Activated T-cell treated with anti-CD3 and anti-CD28 coated beads for 24 hours (primary cell): ENCODE measurements around the gene SOWAHA.

Experiments
- DNase-seq: peaks from one replicate; pipeline ENCODE4 v3.0.0-alpha.2; 2020; ENCODE audit warnings: low read depth

The SOWAHA gene

GRCh38 chr5:132812781-132813598 lies at the start of gene SOWAHA:
Gene SOWAHA (plus strand): TSS chr5:132813302. CDS start chr5:132813622, 320 bp downstream.
- no peak for DNase-seq

- DNase-seq, result no peak
Measured at GRCh38 chr5:132764051-132764450, 49.1 kb upstream of the SOWAHA start.

- no peak for DNase-seq
Measured at GRCh38 chr5:132764671-132765238, 48.3 kb upstream of the SOWAHA start.

- DNase-seq, result no peak
Measured at GRCh38 chr5:132765311-132766019, 47.6 kb upstream of the SOWAHA start.

GRCh38 chr5:132766020-132766805 lies 46.9 kb upstream of the SOWAHA start:
- DNase-seq, result no peak

GRCh38 chr5:132766806-132767055 lies 46.4 kb upstream of the SOWAHA start:
- DNase-seq, result no peak

- no peak for DNase-seq
Measured at GRCh38 chr5:132767150-132767549, 46.0 kb upstream of the SOWAHA start.

- no peak for DNase-seq
Measured at GRCh38 chr5:132768485-132768868, 44.6 kb upstream of the SOWAHA start.

GRCh38 chr5:132770476-132771159 lies 42.5 kb upstream of the SOWAHA start:
- DNase-seq, result no peak

- no peak for DNase-seq
Measured at GRCh38 chr5:132771503-132771998, 41.6 kb upstream of the SOWAHA start.

- DNase-seq, result no peak
Measured at GRCh38 chr5:132772291-132773070, 40.6 kb upstream of the SOWAHA start.

GRCh38 chr5:132773114-132773513 lies 40.0 kb upstream of the SOWAHA start:
- DNase-seq, result no peak

GRCh38 chr5:132773601-132774355 lies 39.3 kb upstream of the SOWAHA start:
- no peak for DNase-seq

GRCh38 chr5:132774406-132774805 lies 38.7 kb upstream of the SOWAHA start:
- no peak for DNase-seq

GRCh38 chr5:132774896-132775295 lies 38.2 kb upstream of the SOWAHA start:
- DNase-seq, result no peak

GRCh38 chr5:132775476-132775961 lies 37.6 kb upstream of the SOWAHA start:
- DNase-seq, result no peak

- no peak for DNase-seq
Measured at GRCh38 chr5:132776131-132776937, 36.8 kb upstream of the SOWAHA start.

- no peak for DNase-seq
Measured at GRCh38 chr5:132776938-132777208, 36.2 kb upstream of the SOWAHA start.
